ENCODE measurements around the gene ZNF304. TPM values are rescaled to one million over a fixed set of nuclear protein-coding genes. Genes with fewer than 3 reads are reported as not detected.
A peak's percentile ranks its signal among the peaks of the same experiment; 100 is the strongest.
"Not testable (repeated sequence)": the region's sequence is repeated elsewhere in the genome, so short reads cannot be mapped to it uniquely, and the experiment has no call there.

The ZNF304 gene
- total RNA-seq, 1 experiment from 2014 or later: 7.6 TPM

- no peak for DNase-seq (ENCODE audit: low read depth, low spot score)
- in situ Hi-C loops (cut with HindIII; ENCODE audit: low pct_unique_long_range_greater_than_20kb, low sequenced_read_pairs): no loop called here
Observed at GRCh38 chr19:57351867-57352266, 796 bp downstream of the ZNF304 start.

DNA sequence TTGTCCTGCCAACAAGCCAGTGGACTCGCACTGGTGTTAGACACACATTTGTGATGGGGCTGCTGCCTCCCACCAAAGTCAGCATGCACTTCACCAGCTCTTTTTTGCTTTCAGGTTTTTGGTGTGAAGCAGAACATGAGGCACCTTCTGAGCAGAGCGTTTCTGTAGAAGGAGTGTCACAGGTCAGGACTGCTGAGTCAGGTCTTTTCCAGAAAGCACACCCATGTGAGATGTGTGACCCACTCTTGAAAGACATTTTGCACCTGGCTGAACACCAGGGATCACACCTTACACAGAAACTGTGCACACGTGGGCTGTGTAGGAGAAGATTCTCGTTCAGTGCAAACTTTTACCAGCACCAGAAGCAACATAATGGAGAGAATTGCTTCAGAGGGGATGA is 4.8 kb downstream of the ZNF304 start:
- in situ Hi-C loops (cut with HindIII; ENCODE audit: low pct_unique_long_range_greater_than_20kb, low sequenced_read_pairs): no loop called here
- no peak for DNase-seq (ENCODE audit: low read depth, low spot score)

DNA sequence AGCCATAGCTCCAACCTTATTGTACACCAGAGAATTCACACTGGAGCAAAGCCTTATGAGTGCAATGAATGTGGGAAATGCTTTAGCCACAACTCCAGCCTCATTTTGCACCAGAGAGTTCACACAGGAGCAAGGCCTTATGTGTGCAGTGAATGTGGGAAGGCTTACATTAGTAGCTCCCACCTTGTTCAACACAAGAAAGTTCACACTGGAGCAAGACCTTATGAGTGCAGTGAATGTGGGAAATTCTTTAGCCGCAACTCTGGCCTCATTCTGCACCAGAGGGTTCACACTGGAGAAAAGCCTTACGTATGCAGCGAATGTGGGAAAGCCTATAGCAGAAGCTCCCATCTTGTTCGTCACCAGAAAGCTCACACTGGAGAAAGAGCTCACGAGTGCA is 6.3 kb downstream of the ZNF304 start:
- in situ Hi-C loops (cut with HindIII; ENCODE audit: low pct_unique_long_range_greater_than_20kb, low sequenced_read_pairs): no loop called here
- no peak for DNase-seq (ENCODE audit: low read depth, low spot score)

- in situ Hi-C loops (cut with HindIII; ENCODE audit: low pct_unique_long_range_greater_than_20kb, low sequenced_read_pairs): no loop called here
- DNase-seq (ENCODE audit: low read depth, low spot score): no peak
Observed at GRCh38 chr19:57359300-57359699, 8.2 kb downstream of the ZNF304 start.

DNA sequence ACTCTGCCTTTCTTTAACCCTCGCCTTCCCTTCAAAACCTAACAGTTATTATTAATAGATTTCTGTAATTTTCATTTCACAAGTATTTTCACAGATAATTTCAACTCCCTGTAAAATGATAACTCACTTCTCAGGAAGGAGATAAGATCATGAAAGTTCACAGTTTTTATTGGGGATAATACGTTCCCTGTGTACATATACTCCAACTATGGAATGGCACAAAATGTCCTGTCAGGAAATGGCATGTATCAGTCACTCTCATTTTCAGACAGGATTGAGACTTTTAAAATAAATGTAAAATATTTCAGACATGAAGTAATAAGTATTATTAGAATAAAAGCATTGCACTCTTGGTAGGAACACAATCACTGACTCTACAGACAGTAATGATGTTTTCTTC is 11.3 kb downstream of the ZNF304 start:
- in situ Hi-C loops (cut with HindIII; ENCODE audit: low pct_unique_long_range_greater_than_20kb, low sequenced_read_pairs): no loop called here
- no peak for DNase-seq (ENCODE audit: low read depth, low spot score)

GRCh38 chr19:57362997-57363687 is 12.1 kb downstream of the ZNF304 start, which contains the start of the genes TRAPPC2B and ZNF547:
Gene TRAPPC2B (plus strand): TSS chr19:57363551. CDS start chr19:57364834, 1,283 bp downstream.
Gene ZNF547 (plus strand): TSS chr19:57363551. CDS start chr19:57368556, 5,005 bp downstream.
- in situ Hi-C loops (cut with HindIII; ENCODE audit: low pct_unique_long_range_greater_than_20kb, low sequenced_read_pairs): no loop called here
- peak; percentile 98 for DNase-seq (ENCODE audit: low read depth, low spot score)

DNA sequence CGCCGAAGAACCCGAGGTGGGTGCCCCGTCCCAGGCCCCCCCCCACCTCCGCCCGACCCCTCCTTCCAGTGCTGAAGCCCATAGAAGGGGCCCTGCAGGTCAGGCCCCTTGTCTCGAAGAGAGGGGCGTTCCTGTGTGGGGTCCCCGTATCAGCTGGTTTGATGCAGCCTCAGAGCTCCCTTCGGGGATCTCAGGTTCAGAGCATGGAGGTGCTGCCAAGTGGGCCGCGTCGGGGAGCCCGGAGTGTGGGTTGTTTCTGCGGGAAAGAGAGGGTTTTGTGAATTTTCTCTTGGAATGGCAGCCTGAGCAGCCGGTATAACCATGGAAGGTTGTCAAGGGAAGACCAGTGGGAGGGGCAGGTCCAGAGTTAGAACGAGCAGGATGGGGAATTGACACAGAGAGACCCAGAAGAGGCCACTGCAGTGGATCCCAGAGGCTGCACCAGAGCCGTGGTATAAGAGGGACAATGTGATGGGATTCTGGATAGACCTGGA is 12.7 kb downstream of the ZNF304 start:
- in situ Hi-C loops (cut with HindIII; ENCODE audit: low pct_unique_long_range_greater_than_20kb, low sequenced_read_pairs): no loop called here
- DNase-seq (ENCODE audit: low read depth, low spot score): no peak

DNA sequence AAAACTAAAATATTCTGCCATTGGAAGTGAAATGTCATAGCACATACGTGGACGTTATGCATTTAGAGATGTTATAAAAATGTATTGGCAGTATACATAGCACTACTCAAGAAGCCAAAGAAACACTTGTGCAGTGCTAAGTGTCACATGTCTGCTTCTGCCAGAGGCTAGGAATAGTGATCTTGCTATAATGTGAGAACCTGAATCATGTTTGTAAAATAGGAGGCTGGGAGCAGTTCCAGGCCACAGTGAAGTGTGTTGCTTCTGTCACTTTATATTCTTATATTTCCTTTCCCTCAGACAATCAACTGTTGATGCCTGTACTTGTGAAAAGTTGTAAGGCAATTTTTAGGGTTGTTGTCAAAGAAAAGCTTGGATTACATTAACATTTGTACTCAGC is 15.7 kb downstream of the ZNF304 start:
- DNase-seq (ENCODE audit: low read depth, low spot score): no peak
- in situ Hi-C loops (cut with HindIII; ENCODE audit: low pct_unique_long_range_greater_than_20kb, low sequenced_read_pairs): no loop called here

GRCh38 chr19:57374179-57374578 is 23.1 kb downstream of the ZNF304 start:
- no peak for DNase-seq (ENCODE audit: low read depth, low spot score)
- in situ Hi-C loops (cut with HindIII; ENCODE audit: low pct_unique_long_range_greater_than_20kb, low sequenced_read_pairs): no loop called here

DNA sequence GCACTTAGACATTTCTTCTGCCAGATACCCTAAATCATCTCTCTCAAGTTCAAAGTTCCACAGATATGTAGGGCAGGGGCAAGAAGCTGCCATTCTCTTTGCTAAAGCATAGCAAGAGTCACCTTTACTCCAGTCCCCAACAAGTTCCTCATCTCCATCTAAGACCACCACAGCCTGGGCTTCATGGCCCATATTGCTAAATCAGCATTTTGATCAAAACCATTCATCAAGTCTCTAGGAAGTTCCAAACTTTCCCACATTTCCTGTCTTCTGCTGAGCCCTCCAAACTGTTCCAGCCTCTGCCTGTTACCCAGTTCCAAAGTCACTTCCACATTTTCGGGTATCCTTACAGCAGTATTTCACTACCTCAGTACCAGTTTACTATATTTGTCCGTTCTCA is 23.6 kb downstream of the ZNF304 start:
- in situ Hi-C loops (cut with HindIII; ENCODE audit: low pct_unique_long_range_greater_than_20kb, low sequenced_read_pairs): not testable (repeated sequence)

GRCh38 chr19:57376151-57376550 is 25.1 kb downstream of the ZNF304 start:
- no peak for DNase-seq (ENCODE audit: low read depth, low spot score)
- in situ Hi-C loops (cut with HindIII; ENCODE audit: low pct_unique_long_range_greater_than_20kb, low sequenced_read_pairs): no loop called here

More for the DNA sequence above, 23.6 kb downstream of the ZNF304 start:
- DNase-seq (ENCODE audit: low read depth, low spot score): not testable (repeated sequence)

GRCh38 chr19:57377498-57378146 is 26.6 kb downstream of the ZNF304 start:
- in situ Hi-C loops (cut with HindIII; ENCODE audit: low pct_unique_long_range_greater_than_20kb, low sequenced_read_pairs): no loop called here
- DNase-seq (ENCODE audit: low read depth, low spot score): no peak

DNA sequence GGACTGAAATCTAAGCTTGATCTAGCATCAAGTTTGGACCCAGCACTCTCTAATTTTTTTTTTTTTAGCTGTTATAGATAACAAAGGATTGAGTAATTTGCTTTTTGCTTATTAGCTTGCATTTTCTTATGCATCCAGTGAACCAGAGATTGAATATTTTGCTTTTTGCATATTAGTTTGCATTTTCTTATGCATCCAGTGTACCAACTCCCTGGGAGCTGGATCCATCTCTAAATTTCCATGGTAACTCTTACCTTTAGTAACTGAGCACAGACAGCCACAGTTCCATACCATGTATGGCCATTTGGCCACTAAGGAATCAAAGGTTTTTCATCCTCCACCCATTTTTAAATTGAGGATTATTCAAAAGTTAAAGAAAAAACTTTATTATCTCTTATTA is 29.9 kb downstream of the ZNF304 start:
- in situ Hi-C loops (cut with HindIII; ENCODE audit: low pct_unique_long_range_greater_than_20kb, low sequenced_read_pairs): no loop called here
- no peak for DNase-seq (ENCODE audit: low read depth, low spot score)

GRCh38 chr19:57382806-57383488 is 31.9 kb downstream of the ZNF304 start:
- DNase-seq (ENCODE audit: low read depth, low spot score): no peak
- in situ Hi-C loops (cut with HindIII; ENCODE audit: low pct_unique_long_range_greater_than_20kb, low sequenced_read_pairs): no loop called here

DNA sequence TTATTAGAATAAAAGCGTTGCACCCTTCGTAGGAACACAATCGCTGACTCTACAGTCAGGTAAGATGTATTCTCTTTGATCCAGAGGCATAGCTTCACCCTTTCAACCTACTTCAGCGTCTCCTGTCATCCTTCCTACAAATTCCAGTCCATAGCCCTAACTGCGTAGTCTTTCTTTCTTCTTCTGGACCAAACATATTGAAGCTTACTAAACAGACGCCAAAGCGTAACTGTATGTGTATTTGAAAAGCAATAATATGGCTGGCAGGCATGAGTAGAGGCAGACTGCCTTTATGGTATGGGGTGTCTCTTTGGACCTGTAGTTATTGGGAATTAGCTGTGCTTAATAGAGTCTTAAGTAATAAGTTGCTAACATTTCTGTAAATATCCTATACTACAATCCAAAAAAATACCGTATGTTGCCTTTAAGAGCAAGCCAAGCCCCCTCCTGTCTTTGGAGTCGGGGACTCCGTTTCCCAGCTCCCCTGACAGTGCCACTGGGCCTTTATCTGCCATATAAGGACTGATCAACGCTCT is 38.2 kb downstream of the ZNF304 start:
- no peak for DNase-seq (ENCODE audit: low read depth, low spot score)
- in situ Hi-C loops (cut with HindIII; ENCODE audit: low pct_unique_long_range_greater_than_20kb, low sequenced_read_pairs): no loop called here

- peak; percentile 97 for DNase-seq (ENCODE audit: low read depth, low spot score)
- in situ Hi-C loops (cut with HindIII; ENCODE audit: low pct_unique_long_range_greater_than_20kb, low sequenced_read_pairs): no loop called here
Observed at GRCh38 chr19:57389730-57390598, 38.9 kb downstream of the ZNF304 start, which contains the start of gene ZNF548. Gene ZNF548 (plus strand): TSS chr19:57389854. CDS start chr19:57390100, 246 bp downstream.

DNA sequence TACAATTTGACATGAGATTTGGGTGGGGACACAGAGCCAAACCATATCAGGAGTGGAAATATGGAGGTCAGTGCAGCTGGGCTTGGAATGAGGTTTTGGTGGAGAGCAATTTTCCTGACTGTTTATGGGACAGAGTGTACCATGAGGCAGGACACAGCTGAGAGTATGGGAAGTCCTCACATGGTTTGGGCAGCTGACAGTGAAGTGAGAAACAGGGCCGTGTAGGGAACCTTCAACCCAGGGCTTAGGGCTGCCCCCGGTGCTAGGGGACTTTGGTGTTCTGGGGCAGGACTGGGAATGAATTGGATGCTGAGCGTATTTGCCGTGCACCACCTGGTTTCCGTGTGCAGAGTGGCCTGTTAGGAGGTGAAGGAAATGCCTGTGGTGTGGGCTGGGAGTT is 44.6 kb downstream of the ZNF304 start:
- in situ Hi-C loops (cut with HindIII; ENCODE audit: low pct_unique_long_range_greater_than_20kb, low sequenced_read_pairs): no loop called here

More for the DNA sequence above, 44.6 kb downstream of the ZNF304 start:
- no peak for DNase-seq (ENCODE audit: low read depth, low spot score)
